NCI-H2029 (cell line): ENCODE data around the gene TIGAR.

Source experiments
- DNase-seq: peaks from one replicate; lab custom pipeline; 2025; lab: John Stamatoyannopoulos, UW

The TIGAR gene

DNA sequence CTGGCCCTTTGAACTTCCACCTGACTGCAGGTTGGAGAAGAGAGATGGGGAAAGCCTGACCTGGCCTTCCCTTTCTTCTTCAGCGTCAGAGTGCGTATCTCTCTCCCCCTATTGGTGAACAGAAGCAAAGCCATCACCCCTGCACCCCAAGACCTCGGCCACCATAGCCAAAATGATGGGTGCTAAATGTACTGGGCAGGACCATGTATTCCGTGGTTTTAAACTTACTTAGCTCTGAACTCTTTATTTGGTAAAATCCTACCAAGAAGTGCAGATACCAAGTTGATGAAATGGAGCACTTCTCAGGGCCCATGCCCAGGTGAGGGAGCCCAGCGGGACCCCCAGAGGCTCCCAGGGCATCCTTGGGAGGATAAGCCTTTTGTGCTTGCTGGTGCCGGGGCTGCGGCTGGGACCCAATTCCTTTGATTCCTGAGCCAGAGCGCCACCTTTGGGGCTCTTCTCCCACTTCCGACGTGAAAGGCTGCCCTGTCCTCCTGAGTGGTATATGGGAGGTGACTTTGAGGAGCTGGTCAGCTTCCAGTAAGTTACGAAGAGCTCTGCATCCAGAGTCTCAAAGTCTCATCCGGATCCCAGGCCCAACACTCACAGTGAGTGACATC, 38.0 kb upstream of the TIGAR start:
- no peak for DNase-seq

DNA sequence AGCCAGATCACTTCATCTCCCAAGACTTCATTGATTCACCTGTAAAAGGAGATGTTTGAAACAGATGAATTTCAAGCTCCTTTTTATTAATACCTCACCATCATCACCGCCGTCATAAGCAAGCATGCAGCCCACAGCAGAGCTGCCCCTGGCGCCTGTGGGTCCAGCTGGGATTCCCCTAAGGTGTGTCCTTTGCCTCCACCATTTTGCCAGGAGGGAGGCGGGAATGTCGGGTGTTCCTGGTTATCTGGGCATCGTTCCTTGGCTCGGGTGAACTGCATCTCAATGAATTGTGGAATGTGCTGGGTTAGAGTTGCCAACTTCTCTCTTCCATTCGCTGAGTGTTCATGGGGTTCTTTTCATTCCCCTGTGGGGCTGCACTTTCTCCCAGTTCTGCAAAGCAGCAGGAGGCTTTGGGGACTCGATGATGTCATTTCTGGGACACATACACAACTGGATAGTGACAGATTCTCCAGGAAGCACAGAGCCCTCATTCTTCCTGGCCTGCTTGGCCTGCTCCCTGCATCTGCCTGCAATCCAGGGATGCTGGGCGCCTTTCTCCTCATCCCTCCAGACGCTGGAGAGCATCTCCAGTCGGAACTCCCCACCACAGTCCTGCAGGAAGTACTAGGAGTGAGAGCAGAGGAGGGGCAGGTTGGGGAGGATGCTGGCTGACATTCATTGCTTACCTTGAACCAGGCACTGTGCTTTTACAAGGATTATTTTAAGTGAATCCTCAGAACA, 37.3 kb upstream of the TIGAR start:
- DNase-seq = no peak

- no peak for DNase-seq
Measured at GRCh38 chr12:4284306-4284705, 36.7 kb upstream of the TIGAR start.

- DNase-seq = no peak
Measured at GRCh38 chr12:4285070-4285469, 35.9 kb upstream of the TIGAR start.

- DNase-seq = no peak
Measured at GRCh38 chr12:4286228-4286627, 34.8 kb upstream of the TIGAR start.

DNA sequence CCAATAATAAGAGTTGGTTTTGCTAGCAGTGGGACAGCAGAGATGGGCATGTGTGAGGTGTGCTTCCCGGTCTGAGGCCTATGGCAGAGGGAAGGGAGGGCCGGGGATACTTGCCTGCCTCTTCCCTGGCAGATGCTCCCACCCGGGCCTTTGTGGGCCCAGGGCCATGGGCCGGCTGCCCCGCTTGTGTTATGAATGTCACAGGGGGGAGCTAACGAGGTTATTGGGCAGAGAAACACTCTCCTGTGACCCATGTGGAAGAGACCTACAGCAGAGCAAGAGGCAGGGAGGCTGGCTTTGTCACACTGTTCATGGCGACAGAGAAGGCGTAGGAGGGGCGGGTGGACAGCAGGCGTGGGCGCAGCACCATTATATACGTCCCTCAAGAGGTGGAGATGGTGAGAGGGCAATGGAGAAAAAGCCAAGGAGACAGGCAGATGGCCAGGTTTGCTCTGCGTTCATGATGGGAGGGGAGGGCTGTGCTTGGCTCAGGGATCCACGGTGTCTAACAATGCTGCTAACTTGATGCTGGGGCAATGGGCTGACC, 34.2 kb upstream of the TIGAR start:
- DNase-seq = no peak

DNA sequence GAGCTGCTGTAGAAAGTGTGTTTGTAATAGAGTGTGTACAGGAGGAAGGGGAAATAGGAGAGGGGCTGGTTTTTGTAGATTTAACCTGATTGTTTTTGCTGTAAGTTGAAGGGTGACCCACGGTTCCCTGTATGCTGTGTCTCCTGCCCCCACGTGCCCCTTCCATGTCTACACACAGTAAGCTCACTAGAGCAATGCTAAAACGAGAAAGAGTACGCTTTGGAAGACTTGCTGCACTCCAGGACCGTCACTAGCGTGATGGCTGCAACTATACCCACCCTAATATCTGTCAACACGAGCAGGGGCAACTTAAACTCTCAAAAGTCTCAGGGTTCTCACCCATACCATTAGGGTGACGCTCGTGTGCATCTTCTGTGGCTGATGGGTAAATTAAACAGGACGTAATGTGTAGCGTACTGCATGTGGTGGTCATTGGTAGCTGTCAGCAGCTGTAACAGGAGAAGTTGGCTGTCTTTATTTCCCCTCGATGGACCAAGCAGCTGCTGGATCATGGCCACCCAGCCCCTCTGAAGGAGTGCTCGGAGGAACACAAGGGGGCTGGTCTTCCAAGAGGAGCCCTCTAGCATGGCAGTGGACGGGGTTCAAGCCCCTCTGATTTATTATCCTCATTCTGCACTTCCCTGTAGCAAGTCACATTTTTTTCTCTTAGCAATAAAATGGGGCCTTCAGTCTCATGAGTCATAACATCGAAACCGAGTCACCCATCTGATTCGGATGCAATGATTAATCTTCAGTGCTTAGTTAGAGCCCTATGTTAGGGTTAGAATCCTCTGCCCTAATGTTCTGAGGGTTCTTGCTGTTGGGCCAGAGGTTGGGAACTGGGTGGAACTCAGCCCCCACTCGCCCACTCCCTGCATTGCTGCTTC, 33.4 kb upstream of the TIGAR start:
- DNase-seq = no peak

GRCh38 chr12:4288296-4289131, 32.5 kb upstream of the TIGAR start:
- DNase-seq = no peak

DNA sequence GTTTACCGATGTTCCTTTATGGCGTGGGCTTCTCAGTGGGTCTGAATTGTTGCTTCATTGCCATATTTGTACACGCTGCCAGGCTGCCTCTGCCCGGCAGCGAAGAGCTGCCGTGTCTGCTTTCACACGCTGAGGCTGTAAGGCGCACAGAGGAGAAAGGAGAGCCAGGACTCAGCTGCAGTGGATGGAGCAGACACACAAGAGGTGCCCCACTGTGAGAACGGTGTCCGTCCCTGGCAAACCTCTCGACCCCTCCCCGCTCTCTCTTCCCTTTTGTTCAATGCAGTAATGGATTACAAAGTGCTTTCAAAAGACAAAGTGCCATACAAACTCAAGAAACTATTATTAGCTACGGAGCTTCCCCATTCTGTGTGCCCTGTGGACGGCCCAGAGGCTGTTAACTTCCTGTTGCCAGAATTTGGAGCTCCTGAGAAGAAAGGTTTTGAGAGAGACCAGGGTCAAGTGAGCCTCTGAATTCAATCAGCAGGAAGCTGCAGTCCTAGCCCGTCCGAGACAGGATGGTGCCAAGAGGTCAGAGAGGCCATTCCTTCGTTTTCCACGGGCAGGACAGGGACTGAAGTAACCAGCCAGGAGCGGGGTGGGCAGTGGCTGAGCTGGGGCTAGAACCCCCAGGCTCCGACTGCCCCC, 31.7 kb upstream of the TIGAR start:
- no peak for DNase-seq

DNA sequence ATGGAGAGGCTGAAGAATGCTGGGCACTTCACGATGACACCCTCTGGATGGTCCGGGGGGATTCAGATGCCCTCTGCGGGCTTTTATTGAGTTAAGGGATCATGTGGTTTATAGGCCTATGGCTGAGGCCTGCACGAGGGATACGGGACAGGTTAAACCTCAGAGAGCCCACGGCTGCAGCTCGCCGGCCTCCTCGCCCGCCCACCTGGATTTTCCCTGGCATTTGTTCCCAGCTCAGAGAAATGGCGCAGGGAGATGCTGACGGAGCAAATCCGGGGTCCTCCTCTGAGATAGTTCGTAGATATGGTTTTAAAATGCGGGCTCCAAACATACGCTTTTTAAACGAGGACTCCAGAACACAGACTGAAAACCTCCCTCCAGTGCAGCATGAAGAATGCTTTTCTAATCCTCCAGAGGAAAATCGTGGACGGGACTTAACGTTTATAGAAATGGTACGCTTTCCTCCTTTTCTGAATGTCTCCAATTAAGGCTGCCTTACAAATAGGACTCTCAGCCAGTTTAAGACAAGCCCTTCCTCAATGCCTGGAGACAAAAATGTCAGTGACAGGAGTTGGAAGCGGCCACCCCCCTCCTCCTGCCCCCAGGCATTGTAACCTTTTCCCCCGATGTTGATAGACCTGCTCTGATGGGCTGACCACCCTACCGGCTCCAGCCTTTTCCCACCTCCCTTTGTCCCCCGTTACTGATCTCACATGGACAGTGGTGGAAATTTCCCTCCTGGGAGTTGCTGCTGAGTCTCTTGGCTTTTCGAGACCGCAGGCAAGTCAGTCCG, 30.8 kb upstream of the TIGAR start:
- no peak for DNase-seq

GRCh38 chr12:4292341-4293073, 28.5 kb upstream of the TIGAR start:
- no peak for DNase-seq

DNA sequence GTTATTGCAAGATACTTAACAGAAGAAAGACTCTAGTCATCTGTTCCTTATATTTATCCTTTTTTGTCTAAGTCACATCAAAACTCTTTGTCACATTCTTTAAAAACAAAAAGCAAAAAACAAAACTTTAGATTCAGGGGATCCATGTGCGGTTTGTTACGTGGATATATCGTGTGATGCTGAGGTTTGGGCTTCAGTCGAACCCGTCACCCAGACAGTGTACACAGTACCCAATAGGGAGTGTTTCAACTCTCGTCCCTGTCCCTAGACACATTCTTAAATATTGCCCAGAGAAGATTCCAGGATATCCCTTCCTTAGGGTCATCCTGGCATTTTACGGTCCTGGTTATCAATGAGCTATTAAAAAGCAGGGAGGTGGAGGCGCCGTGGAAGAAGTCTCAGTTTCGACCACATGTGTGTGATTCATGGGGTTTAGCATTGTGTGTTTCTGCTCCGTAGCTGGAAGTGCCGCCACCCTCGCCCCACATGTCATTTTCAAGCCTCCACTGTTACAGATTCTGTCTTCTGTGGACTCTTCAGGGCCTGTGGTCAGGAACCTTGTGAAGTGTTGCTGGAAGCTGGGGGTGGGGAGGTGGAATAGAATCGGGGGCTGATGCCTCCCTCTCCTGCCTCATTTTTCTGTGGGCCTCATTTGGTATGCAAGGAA, 27.6 kb upstream of the TIGAR start:
- no peak for DNase-seq

- DNase-seq = no peak
Measured at GRCh38 chr12:4293966-4294505, 27.0 kb upstream of the TIGAR start.

DNA sequence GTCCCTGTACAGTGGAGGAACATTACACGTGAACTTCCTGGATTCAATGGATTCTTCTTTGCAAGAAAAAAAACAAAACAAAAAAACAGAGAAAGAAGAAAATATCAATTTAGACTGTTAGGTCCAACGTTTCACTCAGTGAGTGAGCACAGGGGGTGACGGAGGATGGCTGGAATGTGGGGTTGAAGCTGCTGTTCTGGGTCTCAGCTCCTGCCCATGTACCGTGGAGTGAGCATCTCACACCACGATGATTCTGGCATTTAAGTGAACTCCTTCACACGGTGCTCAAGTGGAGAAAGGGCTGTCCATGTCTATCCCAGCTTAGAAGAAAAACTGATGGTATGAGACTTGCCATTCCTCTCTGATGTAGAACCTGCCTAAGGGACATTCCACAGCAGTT, 24.3 kb upstream of the TIGAR start:
- DNase-seq = no peak

DNA sequence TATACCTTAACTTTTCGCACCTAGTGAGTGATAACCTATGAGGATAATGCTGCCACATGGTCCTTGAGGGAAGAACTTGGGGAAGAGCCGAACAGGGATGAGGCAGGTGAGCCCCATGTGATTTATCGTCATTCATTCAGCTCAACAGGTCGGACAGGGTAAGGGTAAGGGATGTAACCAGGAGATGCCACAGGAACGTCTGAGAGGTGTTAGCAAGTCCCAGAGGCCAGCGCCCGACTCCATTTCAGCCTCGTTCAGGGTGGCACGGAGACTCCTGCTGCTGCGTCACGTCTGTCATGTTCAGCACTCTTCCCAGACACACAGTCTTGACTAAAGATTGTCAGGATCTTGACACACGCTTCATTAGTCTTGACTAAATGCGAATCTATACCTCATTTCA, 23.4 kb upstream of the TIGAR start:
- no peak for DNase-seq

GRCh38 chr12:4300883-4301282, 20.1 kb upstream of the TIGAR start:
- no peak for DNase-seq

- no peak for DNase-seq
Measured at GRCh38 chr12:4301932-4302501, 19.0 kb upstream of the TIGAR start.

- DNase-seq = no peak
Measured at GRCh38 chr12:4302881-4303280, 18.1 kb upstream of the TIGAR start.
